Measurements from ENCODE around the gene TENM3. TPM values are rescaled to one million over a fixed set of nuclear protein-coding genes. Genes with fewer than 3 reads are reported as not detected.

The TENM3 gene
- total and polyA plus RNA-seq, 2 experiments from 2014 or later: 16.1 to 70.9 TPM

GRCh38 chr4:182699795-182700194, 456.6 kb downstream of the TENM3 start:
- H3K9me2 ChIP-seq (replicated peaks; ENCODE audit: insufficient read depth): no peaks in the 10 kb centered on the region
- TF ChIP-seq EZH2phosphoT487 (IDR thresholded peaks at IDR 0.05; ENCODE audit: low read depth, severe bottlenecking, unreplicated experiment): no peak
- TF ChIP-seq, protein P1, sequence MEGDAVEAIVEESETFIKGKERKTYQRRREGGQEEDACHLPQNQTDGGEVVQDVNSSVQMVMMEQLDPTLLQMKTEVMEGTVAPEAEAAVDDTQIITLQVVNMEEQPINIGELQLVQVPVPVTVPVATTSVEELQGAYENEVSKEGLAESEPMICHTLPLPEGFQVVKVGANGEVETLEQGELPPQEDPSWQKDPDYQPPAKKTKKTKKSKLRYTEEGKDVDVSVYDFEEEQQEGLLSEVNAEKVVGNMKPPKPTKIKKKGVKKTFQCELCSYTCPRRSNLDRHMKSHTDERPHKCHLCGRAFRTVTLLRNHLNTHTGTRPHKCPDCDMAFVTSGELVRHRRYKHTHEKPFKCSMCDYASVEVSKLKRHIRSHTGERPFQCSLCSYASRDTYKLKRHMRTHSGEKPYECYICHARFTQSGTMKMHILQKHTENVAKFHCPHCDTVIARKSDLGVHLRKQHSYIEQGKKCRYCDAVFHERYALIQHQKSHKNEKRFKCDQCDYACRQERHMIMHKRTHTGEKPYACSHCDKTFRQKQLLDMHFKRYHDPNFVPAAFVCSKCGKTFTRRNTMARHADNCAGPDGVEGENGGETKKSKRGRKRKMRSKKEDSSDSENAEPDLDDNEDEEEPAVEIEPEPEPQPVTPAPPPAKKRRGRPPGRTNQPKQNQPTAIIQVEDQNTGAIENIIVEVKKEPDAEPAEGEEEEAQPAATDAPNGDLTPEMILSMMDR (IDR thresholded peaks at IDR 0.05; ENCODE audit: poor library complexity): no peak
- no peak for TF ChIP-seq EZH2 (IDR thresholded peaks at IDR 0.05; ENCODE audit: borderline replicate concordance)
- H3K27ac ChIP-seq: no peak overlapping the region
- no peaks in the 10 kb centered on the region for H4K20me1 ChIP-seq (ENCODE audit: insufficient read depth, poor library complexity, severe bottlenecking)
- H3K9me3 ChIP-seq (ENCODE audit: low read depth): no peaks in the 10 kb centered on the region
- no peak overlapping the region for H3K4me2 ChIP-seq
- H3K4me3 ChIP-seq: no peak overlapping the region
- H2AFZ ChIP-seq: no peak overlapping the region
- no peak for DNase-seq (ENCODE audit: low spot score)
- no peaks in the 10 kb centered on the region for H3K36me3 ChIP-seq (replicated peaks; ENCODE audit: insufficient read depth, low read depth)
- 57% methylated on average over 3 of the region's 3 CpGs for WGBS (ENCODE audit: low lambda C conversion rate, missing lambda C conversion rate)
- no peaks in the 10 kb centered on the region for H3K79me2 ChIP-seq
- H3K4me1 ChIP-seq (ENCODE audit: insufficient read depth): no peaks in the 10 kb centered on the region
- H3K27me3 ChIP-seq: no peaks in the 10 kb centered on the region

- no peaks in the 10 kb centered on the region for H3K36me3 ChIP-seq (replicated peaks; ENCODE audit: insufficient read depth, low read depth)
- H3K27ac ChIP-seq: no peak overlapping the region
- H4K20me1 ChIP-seq (ENCODE audit: insufficient read depth, poor library complexity, severe bottlenecking): no peaks in the 10 kb centered on the region
- TF ChIP-seq EZH2 (IDR thresholded peaks at IDR 0.05; ENCODE audit: borderline replicate concordance): no peak
- TF ChIP-seq, protein P1 (IDR thresholded peaks at IDR 0.05; ENCODE audit: poor library complexity): no peak
- no peak for TF ChIP-seq EZH2phosphoT487 (IDR thresholded peaks at IDR 0.05; ENCODE audit: low read depth, severe bottlenecking, unreplicated experiment)
- no peak for DNase-seq (ENCODE audit: low spot score)
- H3K9me2 ChIP-seq (replicated peaks; ENCODE audit: insufficient read depth): no peaks in the 10 kb centered on the region
- no peaks in the 10 kb centered on the region for H3K79me2 ChIP-seq
- no peak overlapping the region for H2AFZ ChIP-seq
- H3K4me1 ChIP-seq (ENCODE audit: insufficient read depth): no peaks in the 10 kb centered on the region
- no peak overlapping the region for H3K4me3 ChIP-seq
- WGBS (ENCODE audit: low lambda C conversion rate, missing lambda C conversion rate): 94% methylated on average over 5 of the region's 5 CpGs
- H3K27me3 ChIP-seq: no peaks in the 10 kb centered on the region
- no peak overlapping the region for H3K4me2 ChIP-seq
- no peaks in the 10 kb centered on the region for H3K9me3 ChIP-seq (ENCODE audit: low read depth)
Measured at GRCh38 chr4:182700362-182701160, 457.4 kb downstream of the TENM3 start.

DNA sequence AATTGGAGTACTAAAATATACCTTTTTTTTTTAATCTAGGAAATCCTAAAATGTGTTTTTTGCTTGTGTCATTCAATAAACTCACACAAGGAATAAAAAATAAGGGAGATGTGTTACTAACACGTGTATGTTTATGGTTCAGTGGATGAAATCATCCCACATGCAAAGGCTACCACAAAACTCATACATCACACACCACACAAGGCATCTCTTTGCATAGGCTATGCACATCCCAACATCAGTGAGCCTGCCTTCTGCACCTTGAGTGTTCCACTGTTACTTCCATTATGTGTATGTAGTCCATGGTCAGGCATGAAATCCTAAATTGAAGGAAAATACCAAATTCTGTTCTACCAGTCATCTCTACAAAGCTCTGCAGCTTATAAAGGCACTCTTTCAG, 460.9 kb downstream of the TENM3 start:
- Histone ChIP-seq H3K4me3 (no peak overlapping the region), H4K20me1 (ENCODE audit: insufficient read depth, poor library complexity, severe bottlenecking) (no peaks in the 10 kb centered on the region), H3K27me3 (no peaks in the 10 kb centered on the region), H3K4me2 (no peak overlapping the region), H3K4me1 (ENCODE audit: insufficient read depth) (no peaks in the 10 kb centered on the region), H3K79me2 (no peaks in the 10 kb centered on the region), H3K9me2 (replicated peaks; ENCODE audit: insufficient read depth) (no peaks in the 10 kb centered on the region), H3K27ac (no peak overlapping the region), H2AFZ (no peak overlapping the region), H3K36me3 (replicated peaks; ENCODE audit: insufficient read depth, low read depth) (no peaks in the 10 kb centered on the region), H3K9me3 (ENCODE audit: low read depth) (no peaks in the 10 kb centered on the region)
- WGBS (ENCODE audit: low lambda C conversion rate, missing lambda C conversion rate): 92% methylated on average over 1 of the region's 1 CpG
- TF ChIP-seq, protein P1 (IDR thresholded peaks at IDR 0.05; ENCODE audit: poor library complexity): no peak
- TF ChIP-seq EZH2 (IDR thresholded peaks at IDR 0.05; ENCODE audit: borderline replicate concordance) (no peak), EZH2phosphoT487 (IDR thresholded peaks at IDR 0.05; ENCODE audit: low read depth, severe bottlenecking, unreplicated experiment) (no peak)
- no peak for DNase-seq (ENCODE audit: low spot score)

Data from hepatocyte (in vitro differentiated cells).